ENCODE results near the gene SCUBE3. TPM values are rescaled to one million over a fixed set of nuclear protein-coding genes. Genes with fewer than 3 reads are reported as not detected.

SCUBE3 gene
- total RNA-seq, 1 donor from 2014 or later: 1.2 TPM

DNA sequence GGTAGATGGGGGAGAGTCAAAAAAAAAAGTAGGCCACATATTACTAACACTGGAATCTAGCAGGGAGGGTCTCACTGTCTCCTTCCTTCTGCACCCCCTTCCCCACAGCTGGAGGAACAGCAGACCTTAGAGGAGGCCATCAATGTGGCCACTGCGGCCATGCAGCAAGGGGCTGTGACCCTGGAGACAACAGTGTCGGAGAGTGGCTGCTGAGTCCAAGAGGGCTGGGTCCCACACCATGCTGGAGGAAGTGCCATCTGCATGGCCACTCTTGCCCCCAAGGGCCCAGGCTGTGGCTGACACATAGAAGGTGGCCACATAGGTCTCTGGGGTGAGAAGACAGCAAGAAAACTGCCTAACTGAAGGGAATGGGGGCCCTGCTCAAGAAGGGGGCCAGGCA lies 81.3 kb downstream of the SCUBE3 start:
- Mint-ChIP-seq H3K27ac (ENCODE audit: unreplicated experiment) (no peak overlapping the region), H3K9me3 (ENCODE audit: unreplicated experiment) (no peaks in the 10 kb centered on the region), H3K4me1 (ENCODE audit: unreplicated experiment) (peaks cover 25% of the 10 kb centered on the region), H3K36me3 (ENCODE audit: low read depth, unreplicated experiment) (peaks cover 20% of the 10 kb centered on the region), H3K4me3 (ENCODE audit: unreplicated experiment) (no peak overlapping the region), H3K27me3 (ENCODE audit: unreplicated experiment) (peaks cover 13% of the 10 kb centered on the region)
- TF ChIP-seq, protein P1, sequence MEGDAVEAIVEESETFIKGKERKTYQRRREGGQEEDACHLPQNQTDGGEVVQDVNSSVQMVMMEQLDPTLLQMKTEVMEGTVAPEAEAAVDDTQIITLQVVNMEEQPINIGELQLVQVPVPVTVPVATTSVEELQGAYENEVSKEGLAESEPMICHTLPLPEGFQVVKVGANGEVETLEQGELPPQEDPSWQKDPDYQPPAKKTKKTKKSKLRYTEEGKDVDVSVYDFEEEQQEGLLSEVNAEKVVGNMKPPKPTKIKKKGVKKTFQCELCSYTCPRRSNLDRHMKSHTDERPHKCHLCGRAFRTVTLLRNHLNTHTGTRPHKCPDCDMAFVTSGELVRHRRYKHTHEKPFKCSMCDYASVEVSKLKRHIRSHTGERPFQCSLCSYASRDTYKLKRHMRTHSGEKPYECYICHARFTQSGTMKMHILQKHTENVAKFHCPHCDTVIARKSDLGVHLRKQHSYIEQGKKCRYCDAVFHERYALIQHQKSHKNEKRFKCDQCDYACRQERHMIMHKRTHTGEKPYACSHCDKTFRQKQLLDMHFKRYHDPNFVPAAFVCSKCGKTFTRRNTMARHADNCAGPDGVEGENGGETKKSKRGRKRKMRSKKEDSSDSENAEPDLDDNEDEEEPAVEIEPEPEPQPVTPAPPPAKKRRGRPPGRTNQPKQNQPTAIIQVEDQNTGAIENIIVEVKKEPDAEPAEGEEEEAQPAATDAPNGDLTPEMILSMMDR (IDR thresholded peaks at IDR 0.05; ENCODE audit: unreplicated experiment): no peak
- no peak for DNase-seq (ENCODE audit: low spot score)

DNA sequence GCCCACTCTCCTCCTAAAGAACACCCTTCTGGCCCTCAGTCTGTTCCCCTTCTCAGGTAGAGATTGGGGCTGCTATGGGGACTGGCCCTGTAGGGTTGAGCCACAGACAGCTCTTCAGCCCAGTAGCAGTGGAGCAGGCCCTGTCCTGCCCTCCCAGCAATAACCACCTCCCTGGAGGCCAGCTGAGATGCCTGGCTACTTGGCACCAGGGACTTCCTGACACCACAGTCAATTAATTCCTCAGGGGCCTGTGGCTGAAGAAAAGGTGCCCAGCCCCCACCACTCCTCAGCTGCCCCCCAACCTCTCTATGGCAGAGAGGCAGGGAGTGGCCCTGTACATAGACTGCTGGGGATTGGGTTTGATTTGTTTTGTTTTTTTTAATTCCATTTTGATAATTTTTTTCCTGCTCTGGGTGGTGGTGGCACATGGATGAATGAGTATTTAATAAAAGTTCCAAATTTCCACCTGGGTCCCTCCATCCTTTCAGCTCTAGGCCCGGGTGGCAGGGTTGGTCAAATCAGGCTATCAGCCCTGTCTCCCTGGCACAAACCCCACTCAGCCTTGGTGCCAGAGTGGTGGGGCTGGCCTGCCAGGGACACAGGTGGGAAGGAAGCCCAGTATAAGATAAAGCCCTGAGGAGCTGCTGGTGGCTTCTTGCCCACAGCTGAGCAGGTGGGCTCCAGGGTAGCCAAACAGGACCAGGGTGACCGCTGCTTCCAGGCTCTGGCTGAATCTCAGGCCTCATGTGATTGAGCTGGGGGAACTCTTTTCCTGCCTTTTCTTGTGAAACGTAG lies 82.0 kb downstream of the SCUBE3 start:
- DNase-seq (ENCODE audit: low spot score): no peak
- H3K9me3 Mint-ChIP-seq (ENCODE audit: unreplicated experiment): no peaks in the 10 kb centered on the region
- TF ChIP-seq, protein P1 (IDR thresholded peaks at IDR 0.05; ENCODE audit: unreplicated experiment): no peak
- H3K27ac Mint-ChIP-seq (ENCODE audit: unreplicated experiment): no peak overlapping the region
- H3K36me3 Mint-ChIP-seq (ENCODE audit: low read depth, unreplicated experiment): peaks cover 17% of the 10 kb centered on the region
- H3K4me3 Mint-ChIP-seq (ENCODE audit: unreplicated experiment): no peak overlapping the region
- H3K4me1 Mint-ChIP-seq (ENCODE audit: unreplicated experiment): peaks cover 25% of the 10 kb centered on the region
- peaks cover 13% of the 10 kb centered on the region for H3K27me3 Mint-ChIP-seq (ENCODE audit: unreplicated experiment)

DNA sequence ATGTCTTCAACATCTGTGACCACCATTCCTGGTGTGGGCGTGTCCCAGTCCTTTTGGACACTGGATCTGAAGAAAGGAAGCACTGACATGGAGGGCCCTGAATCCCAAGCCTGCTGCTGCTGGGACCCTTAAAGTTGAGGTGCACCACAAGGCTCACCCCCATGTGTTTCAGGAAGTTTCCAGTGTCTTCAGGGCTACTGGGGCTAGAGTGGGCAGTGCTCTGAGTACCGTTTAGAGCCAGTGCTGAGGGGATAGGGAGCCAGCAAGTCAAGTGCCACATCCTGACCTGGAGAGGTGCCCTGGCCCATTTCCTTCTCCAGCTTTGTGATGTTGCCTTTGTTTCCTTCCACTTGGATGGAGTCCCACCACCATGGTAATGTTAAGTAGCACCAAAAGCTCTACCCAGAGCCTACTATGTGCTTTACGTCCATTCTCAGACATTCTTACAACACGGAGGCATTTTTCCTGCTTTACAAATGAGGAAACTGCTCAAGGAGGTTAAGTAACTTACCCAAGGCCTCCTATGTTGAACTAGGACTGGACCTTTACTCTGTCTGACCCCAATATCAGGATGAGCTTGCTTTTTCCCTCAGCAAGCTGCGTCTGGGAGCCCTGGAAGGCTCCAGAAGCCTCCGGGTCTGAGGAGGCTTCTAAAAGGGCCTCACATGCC lies 83.3 kb downstream of the SCUBE3 start:
- peaks cover 10% of the 10 kb centered on the region for H3K36me3 Mint-ChIP-seq (ENCODE audit: low read depth, unreplicated experiment)
- no peak overlapping the region for H3K27ac Mint-ChIP-seq (ENCODE audit: unreplicated experiment)
- no peak for DNase-seq (ENCODE audit: low spot score)

DNA sequence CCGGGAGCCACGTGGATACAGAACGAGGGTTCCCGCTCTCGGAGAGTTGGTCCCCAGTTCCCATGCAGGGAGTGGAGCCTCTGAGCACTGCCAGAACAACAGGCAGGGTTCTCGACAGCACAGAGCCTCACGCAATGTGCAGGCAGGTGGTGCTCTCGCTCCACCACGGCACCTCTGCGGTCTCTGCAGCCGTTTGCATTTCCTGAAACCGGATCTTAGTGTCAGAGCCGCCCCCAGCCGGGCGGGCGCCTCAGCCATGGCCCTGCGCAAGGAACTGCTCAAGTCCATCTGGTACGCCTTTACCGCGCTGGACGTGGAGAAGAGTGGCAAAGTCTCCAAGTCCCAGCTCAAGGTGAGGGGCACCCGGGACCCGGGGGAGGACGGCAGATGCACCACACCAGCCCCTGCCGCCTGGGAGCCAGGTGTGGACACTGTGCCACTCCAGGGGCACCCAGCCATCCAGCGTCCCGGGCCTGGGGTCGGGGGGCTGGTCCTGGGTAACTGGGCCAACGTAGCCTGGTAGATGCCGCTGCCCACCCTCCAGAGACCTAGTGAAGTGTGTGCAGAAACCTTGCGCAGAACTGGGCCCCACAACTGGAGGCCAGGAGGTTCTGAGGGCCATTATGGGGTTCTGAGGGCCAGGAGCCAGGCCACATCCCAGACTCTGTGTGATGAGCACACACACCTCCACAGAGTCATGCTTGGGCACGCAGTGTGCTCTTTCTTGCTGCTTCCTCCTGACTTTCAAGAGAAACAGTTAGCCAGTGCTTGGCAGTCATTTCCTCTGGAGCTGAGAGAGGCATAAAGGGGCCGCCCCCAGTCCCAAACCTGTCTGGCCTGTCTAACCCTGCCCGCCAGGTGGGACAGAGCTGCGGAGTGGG lies 84.1 kb downstream of the SCUBE3 start, which contains the start of gene DEF6:
DEF6 (plus strand) TSS at position 218 of the 881 bp plus-strand sequence; CDS start at position 257, 39 bp downstream.
- H3K4me3 Mint-ChIP-seq (ENCODE audit: unreplicated experiment): no peak within 1 kb of the TSS
- H3K4me1 Mint-ChIP-seq (ENCODE audit: unreplicated experiment): peaks cover 32% of the 10 kb centered on the region
- H3K27me3 Mint-ChIP-seq (ENCODE audit: unreplicated experiment): peaks cover 7% of the 10 kb centered on the region
- no peaks in the 10 kb centered on the region for H3K9me3 Mint-ChIP-seq (ENCODE audit: unreplicated experiment)
- TF ChIP-seq, protein P1 (IDR thresholded peaks at IDR 0.05; ENCODE audit: unreplicated experiment): peak; percentile 49
- H3K36me3 Mint-ChIP-seq (ENCODE audit: low read depth, unreplicated experiment): peaks cover 8% of the 10 kb centered on the region
- peak; percentile 84 for DNase-seq (ENCODE audit: low spot score)
- H3K27ac Mint-ChIP-seq (ENCODE audit: unreplicated experiment): no peak within 1 kb of the TSS

More for the DNA sequence above, 83.3 kb downstream of the SCUBE3 start:
- no peaks in the 10 kb centered on the region for H3K9me3 Mint-ChIP-seq (ENCODE audit: unreplicated experiment)
- no peak overlapping the region for H3K4me3 Mint-ChIP-seq (ENCODE audit: unreplicated experiment)
- H3K27me3 Mint-ChIP-seq (ENCODE audit: unreplicated experiment): peaks cover 6% of the 10 kb centered on the region
- TF ChIP-seq, protein P1 (IDR thresholded peaks at IDR 0.05; ENCODE audit: unreplicated experiment): no peak
- peaks cover 25% of the 10 kb centered on the region for H3K4me1 Mint-ChIP-seq (ENCODE audit: unreplicated experiment)
